HepG2 (cell line): ENCODE data around the gene MORN1. TPM values are rescaled to one million over a fixed set of nuclear protein-coding genes. Genes with fewer than 3 reads are reported as not detected.
A peak's percentile ranks its signal among the peaks of the same experiment; 100 is the strongest.

Experiments used
- CENPT ChIP-seq: sonication (generic); formaldehyde crosslinking; IDR thresholded peaks from 2 replicates; pipeline ENCODE4 v1.8.0; 2022; ENCODE audit warnings: low read depth, mild to moderate bottlenecking, moderate library complexity, missing genetic modification reagents
- FOXA1 ChIP-seq, 2 experiments: fragments of 450-650 bp in 1 of 2; sonication (generic) in 1 of 2; formaldehyde crosslinking in 1 of 2; IDR thresholded peaks; 2 replicates each; pipeline versions ENCODE4 v1.4.0 to v1.6.1; 2016 to 2020; ENCODE audit warnings: missing genetic modification reagents in 1 of 2
- HES4 ChIP-seq: sonication (generic); formaldehyde crosslinking; IDR thresholded peaks from 2 replicates; pipeline ENCODE4 v1.9.0; 2021; ENCODE audit warnings: mild to moderate bottlenecking, missing genetic modification reagents, borderline replicate concordance
- MBD4 ChIP-seq: IDR thresholded peaks from 2 replicates; pipeline ENCODE4 v1.6.1; 2012; ENCODE audit warnings: low read length, inconsistent platforms, borderline replicate concordance
- NCOA5 ChIP-seq: sonication (generic); formaldehyde crosslinking; IDR thresholded peaks from 2 replicates; pipeline ENCODE4 v1.4.0; 2020; ENCODE audit warnings: missing genetic modification reagents
- NPAS2 ChIP-seq: sonication (generic); formaldehyde crosslinking; IDR thresholded peaks from 2 replicates; pipeline ENCODE4 v1.8.0; 2022; ENCODE audit warnings: mild to moderate bottlenecking, missing genetic modification reagents, borderline replicate concordance
- POGZ ChIP-seq: sonication (generic); formaldehyde crosslinking; IDR thresholded peaks from 2 replicates; pipeline ENCODE4 v1.4.0; 2020; ENCODE audit warnings: mild to moderate bottlenecking, missing genetic modification reagents
- ZNF225 ChIP-seq: sonication (generic); formaldehyde crosslinking; IDR thresholded peaks from 2 replicates; pipeline ENCODE4 v1.4.0; 2020; ENCODE audit warnings: mild to moderate bottlenecking, missing genetic modification reagents
- ZNF430 ChIP-seq: sonication (generic); formaldehyde crosslinking; IDR thresholded peaks from 2 replicates; pipeline ENCODE4 v1.9.0; 2021; ENCODE audit warnings: mild to moderate bottlenecking, missing genetic modification reagents
- ZNF543 ChIP-seq: sonication (generic); formaldehyde crosslinking; IDR thresholded peaks from 2 replicates; pipeline ENCODE4 v1.4.0; 2020; ENCODE audit warnings: mild to moderate bottlenecking, missing genetic modification reagents
- polyA plus RNA-seq, 8 experiments: library from polyadenylated mRNA; depleted of rRNA in 3 of 8; stranded (reverse) in 7 of 8; unstranded in 1 of 8; fragments of >200 nt; fragmentation: Illumina TruSeq in 4 of 8; extraction: Trizol in 4 of 8; gene quantifications; 2 replicates each; pipeline versions ENCODE4 v1.2.1 to v1.2.3, GENCODE V29; 2011 to 2016; ENCODE audit warnings: low read depth in 4 of 8, missing spikeins in 1 of 8, mixed read lengths in 1 of 8; ENCODE audit not compliant: insufficient read depth in 1 of 8
- total RNA-seq, 5 experiments: library from RNA; depleted of rRNA; stranded (reverse); fragments of >200 nt; fragmentation: Illumina TruSeq; extraction: Trizol; gene quantifications; 2 replicates each; pipeline ENCODE4 v1.2.3, GENCODE V29; 2016; ENCODE audit warnings: low read depth in 1 of 5
- TF ChIP-seq, protein P1 (sequence below): sonication (generic); formaldehyde crosslinking; IDR thresholded peaks from one replicate; pipeline ENCODE4 v1.5.1; 2020; ENCODE audit warnings: mild to moderate bottlenecking, missing genetic modification reagents; ENCODE audit errors: not compliant biosample characterization
- TF ChIP-seq, protein P2 (sequence below): sonication (generic); formaldehyde crosslinking; IDR thresholded peaks from 2 replicates; pipeline ENCODE4 v1.4.0; 2020; ENCODE audit warnings: missing genetic modification reagents
- TF ChIP-seq, protein P3 (sequence below): sonication (generic); IDR thresholded peaks from 2 replicates; pipeline ENCODE4 v1.6.1; 2016; ENCODE audit warnings: low read depth, borderline replicate concordance
- TF ChIP-seq, protein P4 (sequence below): sonication (generic); formaldehyde crosslinking; IDR thresholded peaks from 2 replicates; pipeline ENCODE4 v1.8.1; 2023; ENCODE audit warnings: mild to moderate bottlenecking, missing genetic modification reagents

Gene MORN1
- total and polyA plus RNA-seq, 2 of the 13 experiments (the other 11 are each of a cell fraction or from before 2014, with no cell fraction given), result 3.1 to 6.5 TPM

DNA sequence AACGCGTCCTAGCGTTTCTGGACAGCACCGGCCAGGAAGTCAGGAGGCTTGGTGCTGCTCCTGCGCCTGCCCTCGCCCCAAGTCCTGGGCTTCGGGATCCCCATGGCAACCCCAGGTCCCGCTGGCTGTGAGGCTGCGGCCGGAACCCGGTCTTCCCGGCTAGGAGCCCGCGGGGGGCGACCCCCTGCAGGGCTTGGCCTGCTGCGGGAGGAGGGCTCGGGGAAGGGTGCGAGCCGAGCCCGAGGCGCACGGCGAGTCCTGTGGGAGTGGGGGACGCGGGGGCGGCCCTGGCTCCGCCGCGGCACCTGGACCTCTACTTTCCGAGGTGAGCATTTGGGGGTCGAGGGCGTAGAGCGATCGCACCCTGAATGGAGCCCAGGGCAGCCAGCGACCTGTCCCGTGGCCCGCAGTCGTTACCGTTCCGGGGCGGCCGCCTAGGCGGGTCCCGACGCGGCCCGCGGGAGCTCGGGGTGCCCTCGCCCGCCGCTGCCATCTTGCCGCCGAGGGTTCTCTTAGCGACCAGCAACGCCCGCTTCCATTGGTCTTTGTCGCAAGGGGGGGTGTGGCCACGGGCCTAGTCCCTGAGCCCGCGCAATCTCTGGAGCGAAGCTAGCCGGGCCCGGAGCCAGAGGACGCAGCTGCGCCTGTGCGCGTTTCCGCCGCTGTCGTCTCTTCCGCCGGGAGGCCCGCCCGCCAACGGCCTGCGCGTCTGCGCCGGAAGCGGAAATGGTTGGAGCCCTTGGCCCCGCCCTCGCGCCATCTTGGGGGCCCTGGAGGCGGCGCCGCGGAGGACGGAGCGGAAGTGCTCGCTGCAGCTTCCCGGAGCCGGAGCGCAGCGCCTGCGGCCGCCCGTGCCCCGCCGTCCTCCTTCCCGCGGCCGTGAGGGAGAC is at the start of gene MORN1, which contains the start of gene RER1 (continued):
- TF ChIP-seq ZNF430 (CRISPR knock-in tag) (peak; percentile 53; the same call in 1 of the 2 replicates), HES4 (no peak), NCOA5 (no peak), NPAS2 (CRISPR knock-in tag) (no peak), POGZ (CRISPR knock-in tag) (peak; percentile 33; the same call in 1 of the 2 replicates), FOXA1 (IDR thresholded peaks at IDR 0.05) (no peak), FOXA1 (CRISPR knock-in tag; IDR thresholded peaks at IDR 0.05) (no peak), CENPT (CRISPR knock-in tag) (no peak), ZNF543 (CRISPR knock-in tag) (0 out of 2 replicates have a peak, but pooled peaks have one; percentile 11), ZNF225 (CRISPR knock-in tag) (no peak; the same call in 1 of the 2 replicates), MBD4 (no peak)
- TF ChIP-seq, protein P1, sequence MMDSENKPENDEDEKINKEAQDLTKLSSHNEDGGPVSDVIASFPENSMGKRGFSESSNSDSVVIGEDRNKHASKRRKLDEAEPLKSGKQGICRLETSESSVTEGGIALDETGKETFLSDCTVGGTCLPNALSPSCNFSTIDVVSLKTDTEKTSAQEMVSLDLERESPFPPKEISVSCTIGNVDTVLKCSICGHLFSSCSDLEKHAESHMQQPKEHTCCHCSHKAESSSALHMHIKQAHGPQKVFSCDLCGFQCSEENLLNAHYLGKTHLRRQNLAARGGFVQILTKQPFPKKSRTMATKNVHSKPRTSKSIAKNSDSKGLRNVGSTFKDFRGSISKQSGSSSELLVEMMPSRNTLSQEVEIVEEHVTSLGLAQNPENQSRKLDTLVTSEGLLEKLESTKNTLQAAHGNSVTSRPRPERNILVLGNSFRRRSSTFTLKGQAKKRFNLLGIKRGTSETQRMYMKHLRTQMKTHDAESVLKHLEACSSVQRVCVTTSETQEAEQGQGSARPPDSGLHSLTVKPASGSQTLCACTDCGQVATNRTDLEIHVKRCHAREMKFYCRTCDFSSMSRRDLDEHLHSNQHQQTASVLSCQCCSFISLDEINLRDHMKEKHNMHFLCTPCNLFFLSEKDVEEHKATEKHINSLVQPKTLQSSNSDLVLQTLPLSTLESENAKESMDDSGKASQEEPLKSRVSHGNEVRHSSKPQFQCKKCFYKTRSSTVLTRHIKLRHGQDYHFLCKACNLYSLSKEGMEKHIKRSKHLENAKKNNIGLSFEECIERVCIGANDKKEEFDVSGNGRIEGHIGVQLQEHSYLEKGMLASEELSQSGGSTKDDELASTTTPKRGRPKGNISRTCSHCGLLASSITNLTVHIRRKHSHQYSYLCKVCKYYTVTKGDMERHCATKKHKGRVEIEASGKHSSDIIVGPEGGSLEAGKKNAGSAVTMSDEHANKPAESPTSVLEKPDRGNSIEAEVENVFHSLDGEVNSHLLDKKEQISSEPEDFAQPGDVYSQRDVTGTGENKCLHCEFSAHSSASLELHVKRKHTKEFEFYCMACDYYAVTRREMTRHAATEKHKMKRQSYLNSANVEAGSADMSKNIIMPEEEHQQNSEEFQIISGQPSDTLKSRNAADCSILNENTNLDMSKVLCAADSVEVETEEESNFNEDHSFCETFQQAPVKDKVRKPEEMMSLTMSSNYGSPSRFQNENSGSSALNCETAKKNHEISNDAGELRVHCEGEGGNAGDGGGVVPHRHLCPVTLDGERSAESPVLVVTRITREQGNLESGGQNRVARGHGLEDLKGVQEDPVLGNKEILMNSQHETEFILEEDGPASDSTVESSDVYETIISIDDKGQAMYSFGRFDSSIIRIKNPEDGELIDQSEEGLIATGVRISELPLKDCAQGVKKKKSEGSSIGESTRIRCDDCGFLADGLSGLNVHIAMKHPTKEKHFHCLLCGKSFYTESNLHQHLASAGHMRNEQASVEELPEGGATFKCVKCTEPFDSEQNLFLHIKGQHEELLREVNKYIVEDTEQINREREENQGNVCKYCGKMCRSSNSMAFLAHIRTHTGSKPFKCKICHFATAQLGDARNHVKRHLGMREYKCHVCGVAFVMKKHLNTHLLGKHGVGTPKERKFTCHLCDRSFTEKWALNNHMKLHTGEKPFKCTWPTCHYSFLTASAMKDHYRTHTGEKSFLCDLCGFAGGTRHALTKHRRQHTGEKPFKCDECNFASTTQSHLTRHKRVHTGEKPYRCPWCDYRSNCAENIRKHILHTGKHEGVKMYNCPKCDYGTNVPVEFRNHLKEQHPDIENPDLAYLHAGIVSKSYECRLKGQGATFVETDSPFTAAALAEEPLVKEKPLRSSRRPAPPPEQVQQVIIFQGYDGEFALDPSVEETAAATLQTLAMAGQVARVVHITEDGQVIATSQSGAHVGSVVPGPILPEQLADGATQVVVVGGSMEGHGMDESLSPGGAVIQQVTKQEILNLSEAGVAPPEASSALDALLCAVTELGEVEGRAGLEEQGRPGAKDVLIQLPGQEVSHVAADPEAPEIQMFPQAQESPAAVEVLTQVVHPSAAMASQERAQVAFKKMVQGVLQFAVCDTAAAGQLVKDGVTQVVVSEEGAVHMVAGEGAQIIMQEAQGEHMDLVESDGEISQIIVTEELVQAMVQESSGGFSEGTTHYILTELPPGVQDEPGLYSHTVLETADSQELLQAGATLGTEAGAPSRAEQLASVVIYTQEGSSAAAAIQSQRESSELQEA (CRISPR knock-in tag), result no peak
- TF ChIP-seq, protein P2, sequence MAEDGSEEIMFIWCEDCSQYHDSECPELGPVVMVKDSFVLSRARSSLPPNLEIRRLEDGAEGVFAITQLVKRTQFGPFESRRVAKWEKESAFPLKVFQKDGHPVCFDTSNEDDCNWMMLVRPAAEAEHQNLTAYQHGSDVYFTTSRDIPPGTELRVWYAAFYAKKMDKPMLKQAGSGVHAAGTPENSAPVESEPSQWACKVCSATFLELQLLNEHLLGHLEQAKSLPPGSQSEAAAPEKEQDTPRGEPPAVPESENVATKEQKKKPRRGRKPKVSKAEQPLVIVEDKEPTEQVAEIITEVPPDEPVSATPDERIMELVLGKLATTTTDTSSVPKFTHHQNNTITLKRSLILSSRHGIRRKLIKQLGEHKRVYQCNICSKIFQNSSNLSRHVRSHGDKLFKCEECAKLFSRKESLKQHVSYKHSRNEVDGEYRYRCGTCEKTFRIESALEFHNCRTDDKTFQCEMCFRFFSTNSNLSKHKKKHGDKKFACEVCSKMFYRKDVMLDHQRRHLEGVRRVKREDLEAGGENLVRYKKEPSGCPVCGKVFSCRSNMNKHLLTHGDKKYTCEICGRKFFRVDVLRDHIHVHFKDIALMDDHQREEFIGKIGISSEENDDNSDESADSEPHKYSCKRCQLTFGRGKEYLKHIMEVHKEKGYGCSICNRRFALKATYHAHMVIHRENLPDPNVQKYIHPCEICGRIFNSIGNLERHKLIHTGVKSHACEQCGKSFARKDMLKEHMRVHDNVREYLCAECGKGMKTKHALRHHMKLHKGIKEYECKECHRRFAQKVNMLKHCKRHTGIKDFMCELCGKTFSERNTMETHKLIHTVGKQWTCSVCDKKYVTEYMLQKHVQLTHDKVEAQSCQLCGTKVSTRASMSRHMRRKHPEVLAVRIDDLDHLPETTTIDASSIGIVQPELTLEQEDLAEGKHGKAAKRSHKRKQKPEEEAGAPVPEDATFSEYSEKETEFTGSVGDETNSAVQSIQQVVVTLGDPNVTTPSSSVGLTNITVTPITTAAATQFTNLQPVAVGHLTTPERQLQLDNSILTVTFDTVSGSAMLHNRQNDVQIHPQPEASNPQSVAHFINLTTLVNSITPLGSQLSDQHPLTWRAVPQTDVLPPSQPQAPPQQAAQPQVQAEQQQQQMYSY (CRISPR knock-in tag), result peak; percentile 97
- TF ChIP-seq, protein P3, sequence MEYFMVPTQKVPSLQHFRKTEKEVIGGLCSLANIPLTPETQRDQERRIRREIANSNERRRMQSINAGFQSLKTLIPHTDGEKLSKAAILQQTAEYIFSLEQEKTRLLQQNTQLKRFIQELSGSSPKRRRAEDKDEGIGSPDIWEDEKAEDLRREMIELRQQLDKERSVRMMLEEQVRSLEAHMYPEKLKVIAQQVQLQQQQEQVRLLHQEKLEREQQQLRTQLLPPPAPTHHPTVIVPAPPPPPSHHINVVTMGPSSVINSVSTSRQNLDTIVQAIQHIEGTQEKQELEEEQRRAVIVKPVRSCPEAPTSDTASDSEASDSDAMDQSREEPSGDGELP, result peak; percentile 75; the same call in 1 of the 2 replicates
- TF ChIP-seq, protein P4, sequence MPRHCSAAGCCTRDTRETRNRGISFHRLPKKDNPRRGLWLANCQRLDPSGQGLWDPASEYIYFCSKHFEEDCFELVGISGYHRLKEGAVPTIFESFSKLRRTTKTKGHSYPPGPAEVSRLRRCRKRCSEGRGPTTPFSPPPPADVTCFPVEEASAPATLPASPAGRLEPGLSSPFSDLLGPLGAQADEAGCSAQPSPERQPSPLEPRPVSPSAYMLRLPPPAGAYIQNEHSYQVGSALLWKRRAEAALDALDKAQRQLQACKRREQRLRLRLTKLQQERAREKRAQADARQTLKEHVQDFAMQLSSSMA (CRISPR knock-in tag), result no peak
